ENCODE measurements around the gene MAP3K13.
"Not testable (repeated sequence)": the region's sequence is repeated elsewhere in the genome, so short reads cannot be mapped to it uniquely, and the experiment has no call there.

Gene MAP3K13

DNA sequence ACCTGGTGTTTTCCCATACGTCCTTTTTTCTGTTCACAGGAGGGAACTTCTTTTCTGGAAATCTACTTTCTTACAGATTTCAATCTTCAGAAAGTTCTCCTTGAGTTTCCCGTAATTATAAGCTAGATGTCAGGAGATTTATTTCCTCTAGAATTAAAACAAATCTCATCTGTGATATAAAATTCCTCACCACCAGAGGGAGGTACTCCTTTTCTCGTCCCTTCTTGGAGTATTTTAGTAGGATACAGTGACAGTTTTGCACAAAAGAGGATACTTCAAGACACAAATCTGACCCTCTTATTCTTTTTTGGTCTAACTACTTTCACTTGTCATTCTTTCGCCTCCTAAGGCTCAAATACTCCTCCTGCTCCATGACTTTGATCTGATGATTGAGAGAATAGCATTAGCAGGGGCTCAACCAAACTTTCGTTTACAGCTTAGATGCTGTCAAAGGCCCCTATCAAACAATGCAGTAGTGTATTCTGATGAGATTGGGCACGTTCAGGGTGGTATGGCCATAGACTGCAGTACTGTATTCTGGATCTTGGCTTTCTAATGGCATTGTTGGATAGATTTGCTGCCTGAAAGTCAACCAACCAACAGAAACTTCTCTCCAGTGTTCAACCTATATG, 97.9 kb downstream of the MAP3K13 start:
- DNase-seq: no peak

- no peak for DNase-seq
Measured at GRCh38 chr3:185465471-185465870, 102.5 kb downstream of the MAP3K13 start.

- DNase-seq: not testable (repeated sequence)
Measured at GRCh38 chr3:185466123-185466522, 103.2 kb downstream of the MAP3K13 start.

GRCh38 chr3:185469542-185469941, 106.6 kb downstream of the MAP3K13 start:
- no peak for DNase-seq

DNA sequence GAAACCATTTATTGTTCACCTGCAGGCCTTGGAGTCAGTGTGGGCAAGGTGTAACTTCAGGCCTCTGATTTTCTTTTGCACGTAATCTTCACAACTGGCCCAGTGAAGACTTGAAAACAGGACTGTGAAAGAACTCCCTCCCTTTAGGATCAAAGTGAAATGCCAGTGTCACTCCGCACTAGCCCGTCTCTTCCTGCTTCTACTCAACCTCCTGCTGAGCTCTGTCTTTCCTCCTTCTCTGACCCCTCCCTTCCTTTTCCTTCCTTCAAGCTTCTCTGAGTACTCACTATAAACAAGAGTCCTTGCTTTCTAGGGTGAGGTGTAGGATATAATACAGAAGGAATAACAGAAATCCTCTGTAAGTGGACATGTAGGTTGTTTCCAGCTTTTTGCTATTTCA, 107.4 kb downstream of the MAP3K13 start:
- DNase-seq: no peak

GRCh38 chr3:185473290-185473815, 110.4 kb downstream of the MAP3K13 start:
- no peak for DNase-seq

DNA sequence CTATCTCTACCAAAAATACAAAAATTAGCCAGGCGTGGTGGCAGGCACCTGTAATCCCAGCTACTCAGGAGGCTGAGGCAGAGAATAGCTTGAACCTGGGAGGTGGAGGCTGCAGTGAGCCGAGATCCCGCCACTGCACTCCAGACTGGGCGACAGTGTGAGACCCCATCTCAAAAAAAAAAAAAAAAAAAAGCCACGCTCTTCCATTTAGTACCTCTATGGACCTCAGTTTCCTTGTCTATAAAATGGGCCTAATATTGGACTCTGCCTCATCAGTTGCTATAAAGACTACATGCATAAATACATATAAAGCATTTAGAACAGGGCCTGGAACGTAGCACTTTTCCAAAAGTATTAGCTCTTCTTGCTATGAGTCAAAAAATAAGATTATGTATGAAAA, 112.0 kb downstream of the MAP3K13 start:
- not testable (repeated sequence) for DNase-seq

DNA sequence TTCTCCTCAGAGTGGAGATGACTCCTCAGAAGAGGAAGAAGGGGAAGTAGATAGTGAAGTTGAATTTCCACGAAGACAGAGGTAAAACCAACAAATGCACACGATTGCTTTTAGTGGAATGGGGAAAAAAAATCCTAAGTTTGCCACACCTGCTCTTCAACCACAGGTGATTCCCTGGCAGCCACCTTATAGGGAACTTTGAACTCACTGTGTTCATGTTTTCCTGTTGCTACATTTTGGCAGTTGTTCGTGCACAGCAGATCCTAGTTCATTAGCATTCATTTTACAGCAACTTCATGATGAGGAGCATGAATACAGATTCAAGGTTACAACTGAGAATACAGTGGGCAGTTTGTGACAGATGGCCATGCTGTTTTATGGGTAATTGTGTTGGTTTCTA, 114.4 kb downstream of the MAP3K13 start:
- DNase-seq: no peak

- no peak for DNase-seq
Measured at GRCh38 chr3:185479373-185479945, 116.5 kb downstream of the MAP3K13 start.

DNA sequence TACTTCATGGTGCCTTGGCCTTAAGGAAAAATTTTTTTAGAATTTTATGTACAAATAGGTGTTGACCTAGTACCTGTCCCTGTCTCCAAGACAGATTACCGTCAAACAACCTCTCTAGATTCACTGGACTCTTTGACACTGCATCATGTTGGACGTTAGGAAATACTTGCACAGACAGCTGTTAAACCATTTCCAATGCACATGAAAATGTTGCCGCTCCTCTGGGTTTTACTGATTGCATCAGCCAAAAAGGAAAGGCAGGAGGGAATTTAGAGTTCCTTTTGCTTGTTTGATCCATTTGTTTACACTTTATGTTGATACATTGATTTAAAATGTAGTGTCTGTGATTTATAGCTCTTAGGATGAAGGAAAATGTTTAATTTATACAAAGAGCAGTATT, 121.4 kb downstream of the MAP3K13 start:
- no peak for DNase-seq

DNA sequence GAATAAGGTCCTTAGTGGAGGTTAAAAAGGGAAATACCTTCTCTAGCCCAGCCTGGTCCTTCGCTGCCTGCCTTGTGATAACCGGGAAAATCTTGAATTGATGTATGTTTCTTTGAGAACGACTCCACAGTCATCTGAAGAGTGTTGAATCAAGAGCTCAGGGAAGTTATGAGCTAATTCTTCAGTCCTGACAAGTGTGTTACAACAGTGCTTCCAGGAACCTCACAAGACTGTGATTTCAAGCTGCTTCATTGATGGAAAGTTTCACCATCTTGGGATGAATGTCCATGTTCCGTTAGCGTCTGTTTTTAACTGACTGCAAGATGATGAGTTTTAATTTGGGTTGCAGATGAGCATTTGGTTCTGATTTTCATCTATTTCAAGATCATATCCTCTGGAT, 123.5 kb downstream of the MAP3K13 start:
- no peak for DNase-seq

GRCh38 chr3:185488465-185488864, 125.5 kb downstream of the MAP3K13 start:
- DNase-seq: no peak

- DNase-seq: no peak
Measured at GRCh38 chr3:185489462-185489861, 126.5 kb downstream of the MAP3K13 start.

DNA sequence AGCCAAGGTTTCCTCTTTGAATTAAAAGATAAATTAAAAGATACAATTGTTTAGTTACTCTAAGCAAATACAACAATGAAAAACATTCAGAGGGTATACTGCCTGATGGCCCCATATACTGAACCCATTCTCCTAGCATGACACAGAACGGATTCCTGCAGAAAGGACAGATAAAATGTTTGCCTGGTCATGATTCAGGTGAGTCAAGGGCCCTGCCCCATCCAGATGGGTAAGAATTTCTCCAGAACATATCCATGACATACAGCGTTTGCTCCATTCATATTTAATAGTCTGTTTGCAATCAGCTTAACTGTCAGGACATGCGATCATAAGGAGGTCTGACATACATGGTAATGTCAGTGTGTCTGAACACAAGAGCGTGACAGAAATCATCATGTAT, 127.3 kb downstream of the MAP3K13 start:
- DNase-seq: no peak

DNA sequence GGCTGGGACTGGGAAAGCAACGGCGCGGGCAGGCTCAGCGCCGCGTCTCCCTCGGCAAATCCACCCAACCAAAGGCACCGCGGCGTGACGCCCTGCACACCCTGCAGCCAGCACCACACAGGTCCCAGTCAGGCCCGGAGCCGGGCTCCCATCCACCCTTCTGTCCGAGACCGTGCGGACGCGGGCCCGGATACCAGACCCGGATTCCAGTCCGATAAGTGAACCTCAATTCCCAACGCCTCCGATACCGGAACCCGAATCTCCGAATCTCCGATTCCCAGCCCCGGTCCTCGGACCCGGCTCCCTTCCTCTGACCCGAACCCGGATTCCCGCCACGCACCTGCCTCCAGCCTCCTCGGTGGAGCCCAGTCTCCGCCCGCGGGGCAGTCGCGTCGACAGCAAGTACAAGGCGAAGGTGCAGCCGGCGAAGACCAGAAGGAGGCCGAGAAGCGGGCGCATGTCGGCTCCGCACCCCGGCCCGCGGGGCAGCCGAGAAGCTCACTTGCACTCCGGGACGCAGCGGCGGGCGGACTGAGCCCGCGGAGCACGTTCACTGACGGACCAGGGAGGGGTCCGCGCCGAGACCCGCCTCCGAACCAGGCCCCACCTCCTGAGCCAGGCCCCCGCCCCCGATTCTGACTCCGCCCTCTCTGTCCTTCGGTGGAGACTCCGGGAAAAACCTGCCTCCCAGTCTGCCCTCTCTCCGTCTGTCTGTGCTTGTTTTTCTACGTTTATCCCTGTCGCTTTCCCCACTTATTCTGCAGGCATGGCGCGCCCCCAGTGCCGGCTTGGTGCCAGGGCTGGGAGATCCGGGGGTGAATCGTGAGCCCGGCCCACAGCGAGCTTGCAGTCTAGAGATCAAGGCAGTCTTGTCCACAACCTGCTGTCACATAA, 135.8 kb downstream of the MAP3K13 start, which contains the start of gene TMEM41A:
Gene TMEM41A, minus strand, starts transcription at position 533 of the 894 bp plus-strand sequence. Its CDS starts 74 bp downstream, at position 459.
- DNase-seq: peak; percentile 82

DNA sequence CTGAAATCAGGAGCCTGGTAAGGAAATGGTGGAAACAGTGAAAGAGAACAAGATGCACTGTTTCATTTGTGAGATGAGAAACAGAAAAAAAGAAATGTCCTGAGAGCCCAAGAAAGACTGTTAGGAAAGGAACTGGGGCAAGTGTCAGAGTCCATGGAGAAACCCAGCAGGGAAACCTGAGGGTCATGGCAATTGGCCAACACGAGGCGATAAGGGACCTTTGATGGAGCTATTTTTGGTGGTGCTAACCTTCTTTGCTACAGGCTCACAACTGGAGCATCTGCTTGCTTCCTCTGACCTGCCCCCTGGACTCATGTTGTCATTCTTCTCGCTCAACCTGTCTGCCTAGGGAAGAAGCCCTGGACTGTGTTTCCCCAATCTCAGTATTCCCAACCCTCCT, 140.1 kb downstream of the MAP3K13 start:
- no peak for DNase-seq

GRCh38 chr3:185503521-185503920, 140.6 kb downstream of the MAP3K13 start:
- no peak for DNase-seq

GRCh38 chr3:185504636-185505035, 141.7 kb downstream of the MAP3K13 start:
- no peak for DNase-seq

DNA sequence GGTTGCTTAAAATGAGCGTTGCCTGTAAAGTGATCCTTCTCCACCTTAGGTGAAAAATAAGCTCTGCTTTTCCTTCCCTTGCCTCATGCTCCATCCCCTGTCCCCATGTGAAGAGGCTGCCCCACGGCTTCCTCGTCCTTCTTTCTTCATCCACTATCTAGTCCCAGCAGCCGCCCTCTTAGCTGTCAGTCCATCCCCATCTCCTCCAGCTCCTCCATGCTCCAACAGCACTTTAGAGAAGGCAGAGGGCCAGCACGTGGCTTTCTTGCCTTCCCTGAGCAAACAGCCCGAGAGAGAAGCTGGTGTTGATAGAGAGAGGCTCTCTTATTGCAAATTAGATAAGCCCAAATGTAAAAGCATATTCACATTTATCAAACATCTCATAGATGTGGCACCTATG, 144.9 kb downstream of the MAP3K13 start:
- no peak for DNase-seq

- DNase-seq: no peak
Measured at GRCh38 chr3:185508335-185508991, 145.5 kb downstream of the MAP3K13 start.

DNA sequence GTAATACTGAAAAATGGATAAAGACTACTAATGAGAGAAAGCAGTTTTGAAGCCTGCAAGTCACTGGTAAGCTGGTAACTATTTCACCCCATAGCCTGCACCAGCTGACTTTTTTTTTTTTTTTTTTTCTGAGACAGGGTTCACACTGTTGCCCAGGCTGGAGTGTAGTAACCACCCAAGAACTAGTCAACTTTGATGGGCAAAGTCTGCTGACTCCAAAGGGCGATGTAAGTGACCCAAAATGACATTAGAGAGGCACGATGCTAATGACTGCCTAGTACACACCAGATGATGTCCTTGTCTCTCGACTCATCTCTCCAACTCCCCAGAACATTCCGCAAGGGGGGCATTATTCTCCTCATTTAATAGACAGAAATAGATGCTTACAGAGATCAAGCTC, 148.8 kb downstream of the MAP3K13 start:
- no peak for DNase-seq

DNA sequence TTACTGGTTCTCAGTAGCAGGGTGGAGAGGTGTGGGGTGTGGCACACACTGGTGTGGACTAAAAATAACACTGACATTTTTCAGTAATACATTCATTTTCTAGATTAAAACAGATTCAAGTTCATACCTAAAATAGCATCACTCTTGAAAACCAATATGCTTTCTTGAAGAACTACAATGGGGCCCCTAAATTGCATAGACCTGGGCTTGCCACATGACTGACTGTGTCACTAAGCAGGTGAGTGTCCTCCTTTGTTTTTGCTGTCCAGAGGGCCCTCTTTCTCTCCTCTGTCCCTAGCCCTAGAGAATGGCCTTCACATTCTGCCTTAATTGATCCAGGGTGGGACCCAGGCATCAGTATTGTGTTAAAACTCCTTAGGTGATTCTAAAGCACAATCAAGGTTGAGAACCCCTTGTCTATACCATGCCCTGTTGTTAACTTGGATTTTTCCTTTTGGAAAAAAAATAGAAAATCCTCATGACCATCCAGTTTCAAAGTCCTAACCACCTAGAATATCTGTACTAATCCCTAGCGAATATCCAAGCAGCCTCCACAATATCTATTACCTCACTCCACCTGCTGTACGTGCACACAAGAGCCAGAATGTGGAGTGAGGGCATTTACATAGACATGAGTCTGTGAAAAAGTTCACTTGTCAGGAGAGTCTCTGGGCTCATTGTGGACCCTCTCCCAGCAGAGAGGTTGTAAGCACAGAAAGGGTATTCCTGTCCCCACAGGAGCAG, 154.6 kb downstream of the MAP3K13 start:
- DNase-seq: no peak

Measured in activated CD4-positive, alpha-beta T cell treated with anti-CD3 and anti-CD28 coated beads for 1 hour (primary cell).